Superior temporal gyrus (tissue), 1 donor: ENCODE data around the gene ABHD2.
"Not testable (repeated sequence)": the region's sequence is repeated elsewhere in the genome, so short reads cannot be mapped to it uniquely, and the experiment has no call there.

ENCODE experiments used
- DNase-seq: peaks from one replicate; pipeline ENCODE4 v3.0.0-alpha.2; 2016; ENCODE audit errors: extremely low spot score

The ABHD2 gene

GRCh38 chr15:89227425-89227824, 139.2 kb downstream of the ABHD2 start:
- DNase-seq: no peak

DNA sequence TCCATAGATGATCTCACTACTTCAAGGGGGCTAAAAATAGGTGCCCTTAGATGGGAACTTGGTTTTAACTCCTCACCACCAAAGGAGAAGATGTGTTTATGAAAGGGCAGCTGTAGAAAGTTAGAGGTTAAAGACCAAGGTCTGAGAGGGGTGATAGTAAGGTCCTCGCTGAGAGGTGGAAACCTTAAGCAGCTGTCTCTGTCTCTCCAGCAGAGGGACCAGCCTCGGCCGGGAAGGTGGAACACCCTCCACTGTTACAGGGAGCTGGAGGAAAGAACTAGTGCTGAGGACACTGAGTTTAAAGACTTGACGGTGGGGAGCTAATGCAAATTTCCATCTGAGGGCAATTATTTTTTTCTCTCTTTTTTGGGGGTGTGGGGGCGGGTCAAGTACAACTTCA, 142.0 kb downstream of the ABHD2 start:
- no peak for DNase-seq

DNA sequence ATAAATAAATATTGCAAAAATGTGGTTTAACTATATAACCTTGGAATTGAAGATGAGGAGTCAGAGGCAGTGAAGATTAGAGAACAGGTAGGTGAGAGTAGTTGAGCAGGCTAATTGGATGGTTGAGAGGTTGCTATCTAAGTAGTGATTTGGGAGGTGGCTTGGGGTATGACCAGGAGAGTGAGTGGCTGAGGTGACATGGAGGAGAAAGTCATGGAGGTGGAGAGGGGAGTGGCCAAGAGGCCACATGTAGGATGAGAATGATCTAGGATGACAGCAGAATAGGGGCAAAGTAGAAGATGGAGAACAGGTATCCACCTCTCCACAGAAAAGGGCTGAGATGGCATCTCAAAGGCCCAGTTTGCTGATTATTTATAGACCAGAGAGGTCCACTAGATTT, 143.6 kb downstream of the ABHD2 start:
- no peak for DNase-seq

DNA sequence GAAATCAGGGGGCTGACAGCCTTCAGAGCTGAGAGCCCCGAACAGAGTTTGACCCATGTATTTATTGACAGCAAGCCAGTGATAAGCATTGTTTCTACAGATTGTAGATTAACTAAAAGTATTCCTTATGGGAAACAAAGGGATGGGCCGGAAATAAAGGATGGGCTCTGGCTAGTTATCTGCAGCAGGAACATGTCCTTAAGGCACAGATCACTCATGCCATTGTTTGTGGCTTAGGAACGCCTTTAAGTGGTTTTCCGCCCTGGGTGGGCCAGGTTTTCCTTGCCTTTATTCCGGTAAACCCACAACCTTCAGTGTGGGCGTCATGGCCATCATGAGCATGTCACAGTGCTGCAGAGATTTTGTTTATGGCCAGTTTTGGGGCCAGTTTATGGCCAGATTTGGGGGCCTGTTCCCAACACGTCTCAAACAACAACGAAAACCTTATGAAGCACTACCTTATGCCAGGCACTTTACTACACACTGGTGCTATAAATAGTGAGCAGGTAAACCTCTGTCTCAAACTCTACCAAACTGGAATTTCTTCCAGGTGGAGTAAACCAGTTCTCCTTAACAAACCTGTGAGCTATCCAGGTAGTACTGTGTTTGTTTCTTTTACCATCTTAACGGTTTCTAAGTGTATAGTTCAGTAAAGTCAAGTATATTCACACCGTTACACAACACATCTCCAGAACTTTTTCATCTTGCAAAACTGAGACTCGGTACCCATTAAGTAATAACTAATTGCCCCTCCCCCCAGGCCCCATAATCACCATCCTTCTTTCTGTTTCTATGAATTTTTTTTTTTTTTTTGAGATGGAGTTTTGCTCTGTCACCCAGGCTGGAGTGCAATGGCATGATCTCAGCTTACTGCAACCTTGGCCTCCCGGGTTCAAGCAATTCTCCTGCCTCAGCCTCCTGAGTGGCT, 151.9 kb downstream of the ABHD2 start:
- not testable (repeated sequence) for DNase-seq

DNA sequence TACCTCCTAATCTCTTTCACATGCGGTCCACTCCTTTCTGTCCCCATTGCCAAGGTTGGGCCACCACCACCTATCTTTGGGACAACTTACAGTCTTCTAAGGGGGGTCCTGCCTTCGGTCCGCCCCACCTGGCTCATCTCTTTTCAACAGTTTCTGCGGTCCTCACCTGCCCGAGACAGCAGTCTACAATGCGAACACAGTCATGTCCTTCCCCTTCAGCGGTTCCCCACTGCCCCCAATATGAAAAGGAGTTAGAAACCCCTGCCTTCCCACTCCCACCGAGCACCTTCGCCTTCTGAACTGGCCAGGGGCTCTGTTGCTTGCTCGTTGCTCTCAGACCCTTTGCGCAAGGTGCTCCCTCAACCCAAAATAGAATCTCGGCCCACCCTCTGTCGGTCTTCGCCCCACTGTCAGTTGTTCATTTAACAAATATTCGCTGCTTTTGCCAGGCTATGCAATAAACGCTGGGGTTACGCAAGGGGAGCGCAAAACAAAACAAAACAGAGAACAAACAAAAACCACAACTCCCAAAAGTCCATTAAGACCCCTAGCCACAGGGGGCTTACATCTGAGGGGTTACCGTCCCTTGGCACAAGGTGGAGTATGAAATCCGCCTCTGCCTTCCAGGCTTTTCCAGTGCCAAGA, 154.9 kb downstream of the ABHD2 start:
- no peak for DNase-seq

- peak; percentile 92 for DNase-seq
These were observed 155.7 kb downstream of the ABHD2 start, which contains the start of gene FANCI for GRCh38 chr15:89243691-89244573. TSS of gene FANCI (plus strand) at chr15:89243979. CDS start at chr15:89247648, 3,669 bp downstream.

DNA sequence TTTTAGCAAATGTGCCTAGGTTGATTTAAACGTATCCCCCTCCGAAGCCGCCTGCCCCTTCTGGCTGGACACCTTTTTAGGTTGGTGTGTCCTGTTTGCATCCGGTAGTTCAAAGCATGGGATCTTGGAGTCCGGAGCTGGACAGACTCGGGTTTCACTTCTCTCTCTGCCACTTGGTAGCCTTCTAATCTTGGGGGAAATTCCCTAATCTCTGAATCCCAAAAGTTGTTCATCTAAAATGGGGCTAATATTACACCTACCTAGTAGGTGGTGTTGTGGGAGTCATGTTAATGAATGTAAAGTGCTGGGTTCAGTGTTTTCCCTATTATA, 156.3 kb downstream of the ABHD2 start:
- DNase-seq: no peak

GRCh38 chr15:89247446-89247845, 159.2 kb downstream of the ABHD2 start:
- no peak for DNase-seq

GRCh38 chr15:89248584-89248983, 160.3 kb downstream of the ABHD2 start:
- DNase-seq: no peak

GRCh38 chr15:89250142-89250541, 161.9 kb downstream of the ABHD2 start:
- not testable (repeated sequence) for DNase-seq
